Activated B cell treated with CpG ODN at 0.5 μM for 24 hours (primary cell): ENCODE data around the gene EPS8L2. TPM values are rescaled to one million over a fixed set of nuclear protein-coding genes. Genes with fewer than 3 reads are reported as not detected.

Experiments
- ATAC-seq: fragments of 200-7000 bp; cut with Tn5 transposase; one replicate; pipeline ENCODE4 v1.10.0; 2021; ENCODE audit warnings: low read depth, mild to moderate bottlenecking, moderate library complexity
- CTCF ChIA-PET: fragments of 350-600 bp; sonication (Branson Sonifier 250); formaldehyde crosslinking; loops from one replicate; lab custom pipeline; 2021; ENCODE audit warnings: antibody characterized with exemption; lab: Charles Lee
- POLR2A ChIA-PET: fragments of 350-600 bp; sonication (Branson Sonifier 250); formaldehyde crosslinking; loops from one replicate; lab custom pipeline; 2021; ENCODE audit warnings: antibody characterized with exemption; lab: Charles Lee
- DNase-seq: peaks from one replicate; pipeline ENCODE4 v3.0.0; 2022
- H3K27ac Mint-ChIP-seq: one replicate; pipeline ENCODE4 v1.8.0; 2020; ENCODE audit warnings: mixed read lengths
- H3K27me3 Mint-ChIP-seq: one replicate; pipeline ENCODE4 v1.8.0; 2021; ENCODE audit warnings: mixed read lengths
- H3K36me3 Mint-ChIP-seq: one replicate; pipeline ENCODE4 v1.8.0; 2021; ENCODE audit warnings: low read depth, mixed read lengths
- H3K4me1 Mint-ChIP-seq: one replicate; pipeline ENCODE4 v1.8.0; 2021; ENCODE audit warnings: mixed read lengths
- H3K4me3 Mint-ChIP-seq: one replicate; pipeline ENCODE4 v1.8.0; 2020; ENCODE audit warnings: mild to moderate bottlenecking, mixed read lengths
- H3K9me3 Mint-ChIP-seq: one replicate; pipeline ENCODE4 v1.8.0; 2020; ENCODE audit warnings: mixed read lengths
- intact Hi-C: fragments of 100-400 bp; cut with micrococcal nuclease; formaldehyde crosslinking; loops from one replicate; pipeline ENCODE4 v1.15.1; 2024
- total RNA-seq: library from RNA; stranded (reverse); gene quantifications from 2 replicates; pipeline ENCODE4 v1.2.3, GENCODE V29; 2022
- TF ChIP-seq, protein P1 (sequence below): fragments of 200-600 bp; IDR thresholded peaks from one replicate; pipeline ENCODE4 v1.8.0; 2022; ENCODE audit warnings: antibody characterized with exemption, mild to moderate bottlenecking

The EPS8L2 gene
- total RNA-seq, 1 donor from 2014 or later = 5.9 TPM

DNA sequence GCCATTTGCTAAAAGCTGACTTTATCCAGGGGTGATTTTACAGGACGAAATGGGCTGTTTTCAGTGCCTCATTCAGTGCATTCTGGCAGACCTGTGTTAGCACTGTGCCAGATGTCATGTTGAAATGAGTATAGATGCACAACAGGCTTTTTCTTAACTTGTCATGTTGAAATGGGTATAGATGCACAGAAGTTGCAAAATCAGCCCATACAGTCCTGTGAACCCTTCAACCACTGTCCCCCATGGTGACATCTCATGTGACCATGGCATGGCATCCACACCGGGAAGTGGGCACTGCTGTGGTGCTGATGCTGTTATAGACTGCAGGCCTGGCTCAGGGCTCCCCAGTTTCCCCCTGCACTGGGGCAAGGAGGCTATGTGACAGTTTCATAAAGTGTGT is 43.7 kb downstream of the EPS8L2 start:
- Mint-ChIP-seq H3K27ac (peak overlapping the region; percentile 50), H3K4me1 (peaks cover 26% of the 10 kb centered on the region), H3K4me3 (peak overlapping the region; percentile 44), H3K9me3 (no peaks in the 10 kb centered on the region), H3K36me3 (peaks cover 8% of the 10 kb centered on the region), H3K27me3 (no peaks in the 10 kb centered on the region)
- ChIA-PET CTCF (no interaction called here), POLR2A (interaction anchor here (0.7 to 2.2 kb wide), 5 partner anchors 8 to 212 kb away, joined by 3 to 16 read pairs (median 9); partner anchors contain the start of genes DEAF1 and LRRC56)
- TF ChIP-seq, protein P1, sequence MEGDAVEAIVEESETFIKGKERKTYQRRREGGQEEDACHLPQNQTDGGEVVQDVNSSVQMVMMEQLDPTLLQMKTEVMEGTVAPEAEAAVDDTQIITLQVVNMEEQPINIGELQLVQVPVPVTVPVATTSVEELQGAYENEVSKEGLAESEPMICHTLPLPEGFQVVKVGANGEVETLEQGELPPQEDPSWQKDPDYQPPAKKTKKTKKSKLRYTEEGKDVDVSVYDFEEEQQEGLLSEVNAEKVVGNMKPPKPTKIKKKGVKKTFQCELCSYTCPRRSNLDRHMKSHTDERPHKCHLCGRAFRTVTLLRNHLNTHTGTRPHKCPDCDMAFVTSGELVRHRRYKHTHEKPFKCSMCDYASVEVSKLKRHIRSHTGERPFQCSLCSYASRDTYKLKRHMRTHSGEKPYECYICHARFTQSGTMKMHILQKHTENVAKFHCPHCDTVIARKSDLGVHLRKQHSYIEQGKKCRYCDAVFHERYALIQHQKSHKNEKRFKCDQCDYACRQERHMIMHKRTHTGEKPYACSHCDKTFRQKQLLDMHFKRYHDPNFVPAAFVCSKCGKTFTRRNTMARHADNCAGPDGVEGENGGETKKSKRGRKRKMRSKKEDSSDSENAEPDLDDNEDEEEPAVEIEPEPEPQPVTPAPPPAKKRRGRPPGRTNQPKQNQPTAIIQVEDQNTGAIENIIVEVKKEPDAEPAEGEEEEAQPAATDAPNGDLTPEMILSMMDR = no peak
- ATAC-seq (no peak), DNase-seq (no peak)
- intact Hi-C loops = no loop called here

DNA sequence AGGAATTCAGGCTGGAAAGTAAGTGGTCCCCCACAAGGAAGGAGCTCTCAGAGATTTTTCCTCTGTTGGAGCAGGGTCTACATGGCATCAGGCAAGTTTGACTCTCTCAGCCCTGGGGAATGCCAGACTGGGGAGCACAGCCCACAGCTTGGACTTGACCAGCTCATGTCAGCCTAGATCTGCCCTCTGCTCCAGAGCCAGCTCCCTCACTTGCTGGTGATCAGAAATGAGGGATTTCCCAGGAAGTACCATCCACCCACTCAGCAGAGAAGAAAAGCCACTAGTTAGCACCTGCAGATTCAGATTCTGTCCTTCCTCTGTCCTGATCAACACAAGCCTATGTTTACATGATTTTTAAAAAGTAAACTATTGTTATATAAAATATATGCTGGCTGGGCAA is 54.2 kb downstream of the EPS8L2 start:
- Mint-ChIP-seq H3K9me3 (no peaks in the 10 kb centered on the region), H3K4me3 (no peak overlapping the region), H3K27me3 (no peaks in the 10 kb centered on the region), H3K36me3 (peaks cover 85% of the 10 kb centered on the region), H3K4me1 (peaks cover under 1% of the 10 kb centered on the region), H3K27ac (no peak overlapping the region)
- DNase-seq = no peak
- ATAC-seq = no peak
- POLR2A ChIA-PET = no interaction called here
- TF ChIP-seq, protein P1 = no peak
- intact Hi-C loops = no loop called here
- CTCF ChIA-PET = no interaction called here

DNA sequence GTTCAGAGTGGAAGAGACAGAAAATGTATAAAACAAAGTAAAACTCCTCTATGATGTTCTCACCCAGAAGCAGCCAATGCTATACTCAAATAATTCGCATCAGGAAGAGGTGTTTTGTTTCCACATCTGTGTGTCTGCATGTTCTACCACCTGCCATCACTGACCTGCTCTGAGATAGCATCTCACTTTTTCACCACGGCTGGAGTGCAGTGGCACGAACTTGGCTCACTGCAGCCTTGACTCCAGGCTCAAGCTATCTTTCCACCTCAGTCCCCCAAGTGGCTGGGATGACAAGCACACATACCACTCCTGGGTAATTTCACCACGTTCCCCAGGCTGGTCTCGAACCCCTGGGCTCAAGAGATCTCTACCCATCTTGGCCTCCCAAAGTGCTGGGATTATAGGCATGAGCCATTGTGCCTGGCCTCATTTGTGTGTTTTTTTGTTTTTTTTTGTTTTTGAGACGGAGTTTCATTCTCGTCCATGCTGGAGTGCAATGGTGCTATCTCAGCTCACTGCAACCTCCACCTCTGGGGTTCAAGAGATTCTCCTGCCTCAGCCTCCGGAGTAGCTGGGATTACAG is 55.6 kb downstream of the EPS8L2 start:
- Mint-ChIP-seq H3K4me3 (no peak overlapping the region), H3K36me3 (peaks cover 82% of the 10 kb centered on the region), H3K9me3 (no peaks in the 10 kb centered on the region), H3K27me3 (no peaks in the 10 kb centered on the region), H3K27ac (no peak overlapping the region), H3K4me1 (peaks cover 3% of the 10 kb centered on the region)
- intact Hi-C loops = no loop called here
- ATAC-seq (no peak), DNase-seq (no peak)
- TF ChIP-seq, protein P1 = no peak
- CTCF ChIA-PET = no interaction called here
- POLR2A ChIA-PET = no interaction called here

DNA sequence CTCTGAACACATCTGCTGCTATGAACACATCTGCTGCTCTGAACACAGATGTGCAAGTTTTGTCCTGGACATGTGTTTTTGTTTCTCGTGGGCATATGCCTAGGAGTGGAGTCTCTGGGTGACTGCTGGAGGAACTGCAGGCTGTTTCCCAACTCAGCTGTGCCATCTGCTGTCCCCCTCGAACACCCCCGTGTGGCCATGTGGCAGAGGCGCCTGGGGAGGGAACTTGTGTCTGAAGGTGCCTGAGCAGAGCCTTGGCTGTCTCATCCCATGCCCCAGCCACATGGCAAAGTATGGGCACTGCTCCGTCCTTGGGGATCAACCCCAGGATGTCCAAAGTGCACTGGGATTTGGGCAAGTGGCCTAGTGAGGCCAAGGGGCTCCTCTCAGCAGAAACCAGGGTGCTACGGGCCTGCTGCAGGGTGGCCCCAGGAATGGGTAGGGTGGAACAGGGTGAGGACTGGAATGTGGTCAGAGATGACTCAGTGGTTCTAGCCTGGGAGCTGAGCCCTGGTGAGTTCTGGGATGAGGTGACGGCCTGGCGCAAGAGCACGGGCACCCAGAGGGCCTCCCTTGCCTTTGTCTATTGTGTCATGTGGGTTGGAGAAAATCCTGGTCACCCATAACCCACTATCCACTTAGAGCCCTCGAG is 56.5 kb downstream of the EPS8L2 start:
- ChIA-PET POLR2A (no interaction called here), CTCF (no interaction called here)
- Mint-ChIP-seq H3K9me3 (no peaks in the 10 kb centered on the region), H3K27ac (no peak overlapping the region), H3K4me1 (peaks cover 3% of the 10 kb centered on the region), H3K36me3 (peaks cover 80% of the 10 kb centered on the region), H3K4me3 (no peak overlapping the region), H3K27me3 (no peaks in the 10 kb centered on the region)
- TF ChIP-seq, protein P1 = no peak
- ATAC-seq (no peak), DNase-seq (no peak)
- intact Hi-C loops = no loop called here

DNA sequence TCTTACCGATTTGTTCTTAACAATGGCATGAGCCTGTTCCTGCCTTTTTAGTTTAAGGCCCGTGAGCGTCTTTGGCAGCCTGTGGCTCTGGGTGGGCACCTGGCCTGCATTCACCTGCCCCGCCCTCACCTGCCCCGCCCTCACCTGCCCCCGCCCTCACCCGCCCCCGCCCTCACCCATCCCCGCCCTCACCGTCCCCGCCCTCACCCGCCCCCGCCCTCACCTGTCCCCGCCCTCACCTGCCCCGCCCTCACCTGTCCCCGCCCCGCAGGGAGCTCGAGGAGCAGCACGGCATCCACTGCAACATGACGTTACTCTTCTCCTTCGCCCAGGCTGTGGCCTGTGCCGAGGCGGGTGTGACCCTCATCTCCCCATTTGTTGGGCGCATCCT is 57.0 kb downstream of the EPS8L2 start:
- peaks cover 77% of the 10 kb centered on the region for H3K36me3 Mint-ChIP-seq
- ATAC-seq = no peak

More for the DNA sequence above, 57.0 kb downstream of the EPS8L2 start:
- H3K4me1 Mint-ChIP-seq = peaks cover 3% of the 10 kb centered on the region
- TF ChIP-seq, protein P1 = no peak
- no peak overlapping the region for H3K4me3 Mint-ChIP-seq
- no peak overlapping the region for H3K27ac Mint-ChIP-seq
- DNase-seq = no peak
- H3K9me3 Mint-ChIP-seq = no peaks in the 10 kb centered on the region
- ChIA-PET POLR2A (no interaction called here), CTCF (no interaction called here)
- intact Hi-C loops = no loop called here
- H3K27me3 Mint-ChIP-seq = no peaks in the 10 kb centered on the region
